AML-193 (cell line): ENCODE results near the gene PILRA.

Experiments used
- DNase-seq, 2 experiments: peaks; one replicate each; lab custom pipeline; 2025; lab: John Stamatoyannopoulos, UW

The PILRA gene

GRCh38 chr7:100413346-100413745 lies 40.1 kb downstream of the PILRA start:
- peak; percentile 27 to 30 for DNase-seq

DNA sequence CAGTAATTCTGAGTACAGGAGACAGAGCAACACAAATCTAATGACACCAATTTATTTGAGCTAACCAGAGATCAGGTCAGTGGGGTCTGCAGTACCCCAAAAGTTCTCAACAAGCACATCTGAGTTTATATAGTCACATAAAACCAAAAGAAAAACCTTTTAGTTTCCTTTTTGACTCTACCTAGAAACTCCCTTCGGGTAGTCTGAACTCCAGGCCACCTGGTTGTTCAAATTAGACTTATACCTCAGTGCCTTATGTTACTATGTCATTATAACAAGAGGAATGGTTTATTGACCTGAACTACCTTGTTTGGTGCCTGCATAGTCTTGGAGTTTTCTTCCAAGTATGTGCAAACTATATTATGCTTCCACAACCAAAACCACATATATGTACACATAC lies 40.6 kb downstream of the PILRA start:
- no peak for DNase-seq

GRCh38 chr7:100415448-100415847 lies 42.2 kb downstream of the PILRA start:
- DNase-seq: no peak

- peak in 1 of 2 experiments; percentile 14 for DNase-seq
These were observed 45.8 kb downstream of the PILRA start for GRCh38 chr7:100418930-100419659.

DNA sequence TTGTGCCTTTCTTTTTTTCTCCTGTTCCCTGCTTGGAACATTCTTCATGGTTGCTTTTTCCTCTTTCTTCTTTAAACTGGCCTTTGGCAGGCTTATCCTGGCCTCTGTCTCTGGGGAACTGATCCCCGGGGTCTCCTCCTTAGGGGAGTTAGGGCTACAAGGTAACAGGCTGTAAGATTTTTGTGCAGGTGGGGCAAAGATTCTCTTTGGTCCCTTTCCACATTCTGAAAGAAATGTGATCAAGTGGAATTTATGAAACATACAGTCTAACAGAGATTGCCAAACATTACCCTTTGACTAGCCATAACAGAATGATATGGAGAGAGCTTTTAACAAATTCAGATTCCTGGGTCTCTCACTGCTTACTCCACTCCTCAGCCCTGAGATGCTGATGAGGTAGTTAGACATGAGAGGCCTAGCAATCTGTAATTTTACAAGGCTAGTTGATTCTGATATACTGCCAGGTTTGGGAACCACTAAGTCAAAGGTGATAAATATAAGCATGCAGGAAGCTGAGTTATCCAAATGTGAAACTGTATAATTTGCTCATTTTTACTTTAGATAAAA lies 46.5 kb downstream of the PILRA start:
- DNase-seq: no peak

GRCh38 chr7:100423315-100423714 lies 50.0 kb downstream of the PILRA start:
- DNase-seq: no peak

DNA sequence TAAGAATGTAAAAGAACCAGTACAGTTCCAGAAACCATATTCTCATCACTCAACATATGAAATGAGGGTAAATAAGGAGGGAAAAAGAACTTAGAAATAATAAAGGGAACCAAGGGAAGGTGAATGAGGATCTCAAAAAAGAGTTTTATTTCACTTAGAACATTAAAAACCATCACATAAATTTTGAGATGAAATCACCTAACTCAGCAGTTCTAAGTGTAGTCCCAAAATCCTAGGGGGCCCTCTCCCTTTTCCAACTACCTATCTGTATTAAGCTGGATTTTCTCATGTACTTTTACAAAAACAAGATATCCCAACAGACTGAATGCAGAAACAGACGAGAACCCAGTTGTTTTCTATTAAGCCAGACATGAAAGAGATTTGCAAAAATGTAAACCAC lies 52.1 kb downstream of the PILRA start:
- DNase-seq: no peak

- DNase-seq: no peak
These were observed 53.2 kb downstream of the PILRA start for GRCh38 chr7:100426516-100426915.

DNA sequence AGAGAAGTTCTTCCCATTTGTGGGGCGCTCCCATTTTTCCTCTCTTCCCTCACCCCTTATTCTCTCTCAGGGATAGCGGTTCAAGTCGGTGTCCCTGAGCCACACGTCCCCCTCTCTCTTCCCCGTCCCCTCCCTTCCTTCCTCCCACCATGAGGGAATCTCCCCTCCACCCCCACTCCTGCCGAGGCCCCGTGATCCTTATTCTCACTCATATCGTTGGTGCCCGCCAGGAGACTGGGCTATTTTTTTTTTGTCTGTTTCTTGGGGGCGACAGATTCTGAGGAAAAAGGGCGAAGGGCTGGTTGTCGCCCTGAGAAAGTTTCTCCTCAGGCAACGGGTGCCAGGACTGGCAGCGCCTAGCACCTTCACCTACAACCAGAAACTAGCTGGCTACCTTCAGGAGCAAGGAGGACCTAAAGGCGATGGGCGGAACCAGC lies 54.5 kb downstream of the PILRA start:
- no peak for DNase-seq

GRCh38 chr7:100428199-100428966 lies 55.1 kb downstream of the PILRA start, which contains the start of gene ZCWPW1:
Gene ZCWPW1, minus strand, starts transcription at chr7:100428703. Its CDS starts 8,054 bp downstream, at chr7:100420649.
- peak; percentile 82 to 85 for DNase-seq

DNA sequence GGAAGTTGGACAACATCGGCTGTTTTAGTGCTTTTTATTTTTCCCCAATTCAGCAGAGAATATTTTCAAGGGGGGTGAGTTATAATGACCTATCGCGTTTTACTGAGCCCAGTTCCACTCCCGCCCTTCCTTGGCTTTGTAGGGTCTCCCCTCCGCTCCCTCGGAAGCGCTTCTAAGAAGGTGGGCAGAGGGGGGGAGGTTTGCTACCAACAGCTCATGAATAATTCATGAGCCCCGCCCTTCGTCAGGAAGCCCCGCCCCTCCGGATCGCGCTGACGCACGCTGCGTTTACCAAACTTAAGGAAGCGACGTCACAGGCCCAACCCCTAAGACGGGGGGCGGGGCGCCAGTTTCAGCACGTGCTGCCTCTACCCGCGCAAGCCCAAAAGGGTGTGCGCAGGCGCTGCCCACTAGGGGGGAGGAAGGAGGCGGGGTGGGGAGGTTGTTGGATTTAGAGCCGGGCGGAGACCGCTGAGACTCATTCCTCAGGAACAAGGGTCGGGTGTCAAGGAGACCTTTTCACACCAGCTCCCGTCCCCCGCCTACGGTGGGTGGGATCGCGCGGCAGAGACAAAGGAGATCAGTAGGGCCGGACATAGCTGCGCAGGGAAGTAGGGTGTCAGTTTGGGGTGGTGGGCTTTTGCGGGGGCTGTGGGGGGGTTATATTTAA lies 55.8 kb downstream of the PILRA start:
- DNase-seq: peak; percentile 96 to 97

DNA sequence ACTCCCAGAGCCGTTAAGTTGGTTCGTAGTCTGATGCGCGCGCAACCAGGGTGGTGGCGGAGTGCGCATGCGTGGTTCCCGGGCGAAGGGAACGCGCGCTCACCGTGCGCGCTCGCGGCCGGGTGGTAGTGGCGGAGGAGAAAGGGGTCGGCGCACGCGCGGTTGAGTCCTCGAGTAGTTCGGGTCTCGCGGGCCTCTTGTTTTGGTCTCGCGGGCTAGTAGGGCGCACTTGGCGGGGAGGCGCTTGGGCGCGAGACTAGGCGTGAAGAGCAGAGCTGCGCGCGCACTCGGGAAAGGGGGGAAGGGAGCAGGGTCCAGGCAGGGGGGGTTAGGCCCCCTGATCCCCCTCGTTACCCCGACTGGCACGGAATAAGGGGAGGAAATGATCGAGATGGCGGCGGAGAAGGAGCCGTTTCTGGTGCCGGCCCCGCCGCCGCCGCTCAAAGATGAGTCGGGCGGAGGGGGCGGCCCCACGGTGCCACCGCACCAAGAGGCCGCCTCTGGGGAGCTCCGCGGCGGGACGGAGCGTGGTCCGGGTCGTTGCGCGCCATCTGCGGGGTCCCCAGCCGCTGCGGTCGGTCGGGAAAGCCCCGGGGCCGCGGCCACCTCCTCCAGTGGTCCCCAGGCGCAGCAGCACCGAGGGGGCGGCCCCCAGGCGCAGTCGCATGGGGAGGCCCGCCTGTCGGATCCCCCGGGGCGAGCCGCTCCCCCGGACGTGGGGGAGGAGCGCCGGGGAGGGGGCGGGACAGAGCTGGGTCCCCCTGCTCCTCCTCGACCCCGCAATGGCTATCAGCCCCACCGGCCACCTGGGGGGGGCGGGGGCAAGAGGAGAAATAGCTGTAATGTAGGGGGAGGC lies 56.6 kb downstream of the PILRA start, which contains the start of gene MEPCE:
Gene MEPCE (plus strand): TSS at position 195 of the 856 bp plus-strand sequence. CDS start 188 bp downstream, at position 383.
- DNase-seq: peak; percentile 84 to 88

DNA sequence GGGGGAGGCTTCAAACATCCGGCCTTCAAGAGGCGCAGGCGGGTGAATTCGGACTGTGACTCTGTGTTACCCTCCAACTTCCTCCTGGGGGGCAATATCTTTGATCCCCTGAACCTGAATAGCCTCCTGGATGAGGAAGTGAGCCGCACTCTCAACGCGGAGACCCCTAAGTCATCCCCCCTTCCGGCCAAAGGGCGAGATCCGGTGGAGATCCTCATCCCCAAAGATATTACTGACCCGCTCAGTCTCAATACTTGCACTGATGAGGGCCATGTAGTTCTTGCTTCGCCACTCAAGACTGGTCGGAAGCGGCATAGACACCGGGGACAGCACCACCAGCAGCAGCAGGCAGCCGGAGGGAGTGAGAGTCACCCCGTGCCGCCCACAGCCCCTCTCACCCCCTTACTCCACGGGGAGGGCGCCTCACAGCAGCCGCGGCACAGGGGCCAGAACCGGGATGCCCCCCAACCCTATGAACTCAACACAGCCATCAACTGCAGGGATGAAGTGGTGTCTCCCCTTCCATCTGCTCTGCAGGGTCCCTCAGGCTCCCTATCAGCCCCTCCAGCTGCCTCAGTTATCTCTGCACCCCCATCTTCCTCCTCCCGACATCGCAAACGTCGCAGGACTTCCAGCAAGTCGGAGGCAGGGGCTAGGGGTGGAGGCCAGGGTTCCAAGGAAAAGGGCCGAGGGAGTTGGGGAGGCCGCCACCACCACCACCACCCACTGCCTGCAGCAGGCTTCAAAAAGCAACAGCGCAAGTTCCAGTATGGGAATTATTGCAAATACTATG lies 57.4 kb downstream of the PILRA start:
- no peak for DNase-seq

DNA sequence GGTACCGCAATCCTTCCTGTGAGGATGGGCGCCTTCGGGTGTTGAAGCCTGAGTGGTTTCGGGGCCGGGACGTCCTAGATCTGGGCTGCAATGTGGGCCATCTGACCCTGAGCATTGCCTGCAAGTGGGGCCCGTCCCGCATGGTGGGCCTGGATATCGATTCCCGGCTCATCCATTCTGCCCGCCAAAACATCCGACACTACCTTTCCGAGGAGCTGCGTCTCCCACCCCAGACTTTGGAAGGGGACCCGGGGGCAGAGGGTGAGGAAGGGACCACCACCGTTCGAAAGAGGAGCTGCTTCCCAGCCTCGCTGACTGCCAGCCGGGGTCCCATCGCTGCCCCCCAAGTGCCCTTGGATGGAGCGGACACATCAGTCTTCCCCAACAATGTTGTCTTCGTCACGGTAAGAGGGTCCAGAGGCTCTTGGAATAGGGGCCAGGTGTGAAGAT lies 58.0 kb downstream of the PILRA start:
- no peak for DNase-seq

- DNase-seq: no peak
These were observed 58.8 kb downstream of the PILRA start for GRCh38 chr7:100432053-100432452.

- no peak for DNase-seq
These were observed 59.5 kb downstream of the PILRA start for GRCh38 chr7:100432621-100433275.

GRCh38 chr7:100433276-100433591 lies 59.9 kb downstream of the PILRA start:
- no peak for DNase-seq

DNA sequence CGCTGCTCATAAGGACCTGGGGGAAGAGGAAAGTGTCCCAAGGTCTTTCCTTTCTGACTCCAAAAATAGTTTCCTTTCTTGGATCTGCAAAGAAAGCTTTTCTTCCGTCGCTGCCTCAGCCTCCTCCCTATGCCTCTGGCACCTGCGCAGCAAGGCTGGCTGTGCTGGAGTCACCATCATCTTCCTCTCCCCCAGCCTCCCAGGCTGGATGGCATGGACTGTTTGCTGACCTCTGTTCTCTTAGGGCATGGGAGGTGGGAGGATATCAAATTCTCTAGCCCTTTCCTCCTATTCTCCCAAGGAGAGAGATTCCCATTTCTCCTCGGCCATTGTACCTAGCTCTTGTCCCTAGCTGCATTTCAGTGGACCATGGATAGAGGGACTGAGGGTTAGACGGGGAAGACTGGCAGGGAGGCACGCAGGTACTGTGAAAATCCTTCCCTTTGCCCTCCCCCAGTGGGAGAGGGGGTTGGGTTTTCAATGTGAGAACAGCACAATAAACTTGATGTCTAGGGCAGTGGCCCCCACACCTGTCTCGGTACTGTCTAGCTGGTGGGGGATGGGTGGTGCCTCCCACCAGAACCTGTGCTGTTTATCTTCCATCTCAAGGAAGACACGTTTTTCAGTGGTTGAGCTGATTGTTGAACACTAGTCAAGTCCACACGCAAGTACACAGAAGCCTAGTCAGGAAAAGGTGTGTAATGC lies 60.5 kb downstream of the PILRA start:
- DNase-seq: no peak
